Measurements from ENCODE around the gene MAPKAP1. TPM values are rescaled to one million over a fixed set of nuclear protein-coding genes. Genes with fewer than 3 reads are reported as not detected.

The MAPKAP1 gene
- total and polyA plus RNA-seq, 2 of the 13 experiments (the other 11 are each of a cell fraction or from before 2014, with no cell fraction given) = 45.0 to 64.3 TPM

DNA sequence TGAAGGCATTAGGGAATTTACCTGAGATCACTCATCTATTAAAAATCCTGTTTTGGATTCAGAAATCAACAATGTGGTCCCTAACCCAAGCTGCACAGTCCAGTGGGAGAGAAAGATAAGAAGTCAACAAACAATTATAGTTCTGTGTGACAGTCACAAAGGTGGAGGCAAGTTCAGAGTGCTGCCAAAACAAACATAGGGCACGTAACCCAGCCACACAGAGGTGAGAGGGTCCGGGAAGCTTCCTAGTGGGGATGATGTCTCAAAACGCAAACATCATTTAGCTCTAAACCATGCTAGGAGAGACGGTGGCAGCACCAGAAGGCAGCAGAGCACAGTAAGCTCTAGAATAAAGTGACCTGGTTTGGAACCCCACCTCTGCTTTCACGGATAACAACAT, 158.9 kb downstream of the MAPKAP1 start (continued):
- TF ChIP-seq ZNF839 (CRISPR knock-in tag; IDR thresholded peaks at IDR 0.05; ENCODE audit: borderline replicate concordance) = no peak
- TF ChIP-seq, protein P1, sequence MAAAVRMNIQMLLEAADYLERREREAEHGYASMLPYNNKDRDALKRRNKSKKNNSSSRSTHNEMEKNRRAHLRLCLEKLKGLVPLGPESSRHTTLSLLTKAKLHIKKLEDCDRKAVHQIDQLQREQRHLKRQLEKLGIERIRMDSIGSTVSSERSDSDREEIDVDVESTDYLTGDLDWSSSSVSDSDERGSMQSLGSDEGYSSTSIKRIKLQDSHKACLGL (CRISPR knock-in tag; IDR thresholded peaks at IDR 0.05) = no peak
- TF ChIP-seq NAIF1 (CRISPR knock-in tag; IDR thresholded peaks at IDR 0.05; ENCODE audit: borderline replicate concordance) = no peak
- TF ChIP-seq GPN1 (CRISPR knock-in tag; IDR thresholded peaks at IDR 0.05; ENCODE audit: borderline replicate concordance) = no peak
- TF ChIP-seq, protein P2, sequence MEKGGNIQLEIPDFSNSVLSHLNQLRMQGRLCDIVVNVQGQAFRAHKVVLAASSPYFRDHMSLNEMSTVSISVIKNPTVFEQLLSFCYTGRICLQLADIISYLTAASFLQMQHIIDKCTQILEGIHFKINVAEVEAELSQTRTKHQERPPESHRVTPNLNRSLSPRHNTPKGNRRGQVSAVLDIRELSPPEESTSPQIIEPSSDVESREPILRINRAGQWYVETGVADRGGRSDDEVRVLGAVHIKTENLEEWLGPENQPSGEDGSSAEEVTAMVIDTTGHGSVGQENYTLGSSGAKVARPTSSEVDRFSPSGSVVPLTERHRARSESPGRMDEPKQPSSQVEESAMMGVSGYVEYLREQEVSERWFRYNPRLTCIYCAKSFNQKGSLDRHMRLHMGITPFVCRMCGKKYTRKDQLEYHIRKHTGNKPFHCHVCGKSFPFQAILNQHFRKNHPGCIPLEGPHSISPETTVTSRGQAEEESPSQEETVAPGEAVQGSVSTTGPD (CRISPR knock-in tag; IDR thresholded peaks at IDR 0.05) = peak; percentile 93
- TF ChIP-seq LCORL (IDR thresholded peaks at IDR 0.05) = no peak
- TF ChIP-seq LCORL (CRISPR knock-in tag; IDR thresholded peaks at IDR 0.05) = peak; percentile 95
- TF ChIP-seq, protein P3, sequence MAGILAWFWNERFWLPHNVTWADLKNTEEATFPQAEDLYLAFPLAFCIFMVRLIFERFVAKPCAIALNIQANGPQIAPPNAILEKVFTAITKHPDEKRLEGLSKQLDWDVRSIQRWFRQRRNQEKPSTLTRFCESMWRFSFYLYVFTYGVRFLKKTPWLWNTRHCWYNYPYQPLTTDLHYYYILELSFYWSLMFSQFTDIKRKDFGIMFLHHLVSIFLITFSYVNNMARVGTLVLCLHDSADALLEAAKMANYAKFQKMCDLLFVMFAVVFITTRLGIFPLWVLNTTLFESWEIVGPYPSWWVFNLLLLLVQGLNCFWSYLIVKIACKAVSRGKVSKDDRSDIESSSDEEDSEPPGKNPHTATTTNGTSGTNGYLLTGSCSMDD (CRISPR knock-in tag; IDR thresholded peaks at IDR 0.05) = no peak
- no peak for TF ChIP-seq ZNF775 (CRISPR knock-in tag; IDR thresholded peaks at IDR 0.05; ENCODE audit: borderline replicate concordance)
- TF ChIP-seq, protein P4, sequence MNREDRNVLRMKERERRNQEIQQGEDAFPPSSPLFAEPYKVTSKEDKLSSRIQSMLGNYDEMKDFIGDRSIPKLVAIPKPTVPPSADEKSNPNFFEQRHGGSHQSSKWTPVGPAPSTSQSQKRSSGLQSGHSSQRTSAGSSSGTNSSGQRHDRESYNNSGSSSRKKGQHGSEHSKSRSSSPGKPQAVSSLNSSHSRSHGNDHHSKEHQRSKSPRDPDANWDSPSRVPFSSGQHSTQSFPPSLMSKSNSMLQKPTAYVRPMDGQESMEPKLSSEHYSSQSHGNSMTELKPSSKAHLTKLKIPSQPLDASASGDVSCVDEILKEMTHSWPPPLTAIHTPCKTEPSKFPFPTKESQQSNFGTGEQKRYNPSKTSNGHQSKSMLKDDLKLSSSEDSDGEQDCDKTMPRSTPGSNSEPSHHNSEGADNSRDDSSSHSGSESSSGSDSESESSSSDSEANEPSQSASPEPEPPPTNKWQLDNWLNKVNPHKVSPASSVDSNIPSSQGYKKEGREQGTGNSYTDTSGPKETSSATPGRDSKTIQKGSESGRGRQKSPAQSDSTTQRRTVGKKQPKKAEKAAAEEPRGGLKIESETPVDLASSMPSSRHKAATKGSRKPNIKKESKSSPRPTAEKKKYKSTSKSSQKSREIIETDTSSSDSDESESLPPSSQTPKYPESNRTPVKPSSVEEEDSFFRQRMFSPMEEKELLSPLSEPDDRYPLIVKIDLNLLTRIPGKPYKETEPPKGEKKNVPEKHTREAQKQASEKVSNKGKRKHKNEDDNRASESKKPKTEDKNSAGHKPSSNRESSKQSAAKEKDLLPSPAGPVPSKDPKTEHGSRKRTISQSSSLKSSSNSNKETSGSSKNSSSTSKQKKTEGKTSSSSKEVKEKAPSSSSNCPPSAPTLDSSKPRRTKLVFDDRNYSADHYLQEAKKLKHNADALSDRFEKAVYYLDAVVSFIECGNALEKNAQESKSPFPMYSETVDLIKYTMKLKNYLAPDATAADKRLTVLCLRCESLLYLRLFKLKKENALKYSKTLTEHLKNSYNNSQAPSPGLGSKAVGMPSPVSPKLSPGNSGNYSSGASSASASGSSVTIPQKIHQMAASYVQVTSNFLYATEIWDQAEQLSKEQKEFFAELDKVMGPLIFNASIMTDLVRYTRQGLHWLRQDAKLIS (CRISPR knock-in tag; IDR thresholded peaks at IDR 0.05) = no peak
- TF ChIP-seq THAP11 (CRISPR knock-in tag; IDR thresholded peaks at IDR 0.05) = no peak
- no peak for TF ChIP-seq ZNF550 (CRISPR knock-in tag; IDR thresholded peaks at IDR 0.05; ENCODE audit: borderline replicate concordance)
- TF ChIP-seq, protein P5, sequence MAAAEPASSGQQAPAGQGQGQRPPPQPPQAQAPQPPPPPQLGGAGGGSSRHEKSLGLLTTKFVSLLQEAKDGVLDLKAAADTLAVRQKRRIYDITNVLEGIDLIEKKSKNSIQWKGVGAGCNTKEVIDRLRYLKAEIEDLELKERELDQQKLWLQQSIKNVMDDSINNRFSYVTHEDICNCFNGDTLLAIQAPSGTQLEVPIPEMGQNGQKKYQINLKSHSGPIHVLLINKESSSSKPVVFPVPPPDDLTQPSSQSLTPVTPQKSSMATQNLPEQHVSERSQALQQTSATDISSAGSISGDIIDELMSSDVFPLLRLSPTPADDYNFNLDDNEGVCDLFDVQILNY (CRISPR knock-in tag; conservative IDR thresholded peaks at IDR 0.05) = no peak
- TF ChIP-seq ZNF17 (CRISPR knock-in tag; IDR thresholded peaks at IDR 0.05) = no peak
- TF ChIP-seq RBM39 (IDR thresholded peaks at IDR 0.05; ENCODE audit: low read depth, low read length, poor library complexity, severe bottlenecking) = no peak
- peak; percentile 74; the same call in 1 of the 2 replicates for TF ChIP-seq HOXA3 (CRISPR knock-in tag; IDR thresholded peaks at IDR 0.05)
- TF ChIP-seq ZNF782 (CRISPR knock-in tag; IDR thresholded peaks at IDR 0.05; ENCODE audit: borderline replicate concordance) = no peak
- no peak for TF ChIP-seq RARG (CRISPR knock-in tag; IDR thresholded peaks at IDR 0.05; ENCODE audit: low read depth)
- TF ChIP-seq MXI1 (IDR thresholded peaks at IDR 0.05; ENCODE audit: borderline replicate concordance, low read depth, low read length) = no peak
- no peak for TF ChIP-seq PCBP2 (optimal IDR thresholded peaks at IDR 0.05; ENCODE audit: low read depth, low read length, poor library complexity, severe bottlenecking)
- no peak for TF ChIP-seq HNRNPUL1 (IDR thresholded peaks at IDR 0.05; ENCODE audit: low read depth, low read length)
- TF ChIP-seq ARNTL (CRISPR knock-in tag; IDR thresholded peaks at IDR 0.05) = peak; percentile 72
- TF ChIP-seq JDP2 (CRISPR knock-in tag; IDR thresholded peaks at IDR 0.05; ENCODE audit: borderline replicate concordance) = no peak
- no peak for TF ChIP-seq TCF12 (IDR thresholded peaks at IDR 0.05)
- no peak for TF ChIP-seq TCF12 (CRISPR knock-in tag; IDR thresholded peaks at IDR 0.05)

All from HepG2 (cell line).